HL-60 (cell line): ENCODE measurements around the gene COL19A1.

Source experiments
- DNase-seq, 2 experiments: peaks; one replicate each; pipeline ENCODE4 v3.0.0-alpha.2; 2010 to 2020; ENCODE audit warnings: low read depth in 1 of 2, low spot score in 1 of 2
- H3K27ac ChIP-seq: fragments of 250-450 bp; sonication (Bioruptor Pico); replicated peaks from 2 replicates; pipeline ENCODE4 v1.5.1; 2020; ENCODE audit warnings: mild to moderate bottlenecking, moderate library complexity
- H3K27me3 ChIP-seq: fragments of 250-450 bp; sonication (Bioruptor Pico); 2 replicates; pipeline ENCODE4 v1.5.1; 2021; ENCODE audit warnings: mild to moderate bottlenecking, moderate library complexity; ENCODE audit not compliant: insufficient read depth, poor library complexity, severe bottlenecking
- H3K4me3 ChIP-seq: replicated peaks from 2 replicates; pipeline ENCODE4 v1.5.1; 2011; ENCODE audit warnings: mild to moderate bottlenecking, control low read depth, low read length; ENCODE audit not compliant: insufficient read depth
- CTCF ChIP-seq: IDR thresholded peaks from one replicate; pipeline ENCODE4 v1.5.1; 2011; ENCODE audit warnings: low read length, control low read depth, inconsistent platforms; ENCODE audit not compliant: insufficient read depth
- GABPA ChIP-seq: IDR thresholded peaks from 2 replicates; pipeline ENCODE4 v1.6.1; 2012; ENCODE audit warnings: low read depth
- POLR2AphosphoS5 ChIP-seq: IDR thresholded peaks from 2 replicates; pipeline ENCODE4 v1.6.1; 2012; ENCODE audit warnings: low read depth
- REST ChIP-seq: IDR thresholded peaks from 2 replicates; pipeline ENCODE4 v1.6.1; 2012; ENCODE audit warnings: low read depth; ENCODE audit not compliant: insufficient replicate concordance
- SPI1 ChIP-seq: IDR thresholded peaks from 2 replicates; pipeline ENCODE4 v1.6.1; 2012; ENCODE audit warnings: low read depth, mild to moderate bottlenecking, borderline replicate concordance

COL19A1 gene

GRCh38 chr6:69973138-69973537 is 106.8 kb downstream of the COL19A1 start:
- TF ChIP-seq SPI1 (no peak), CTCF (no peak), GABPA (no peak), POLR2AphosphoS5 (no peak), REST (no peak)
- Histone ChIP-seq H3K27ac (no peak overlapping the region), H3K27me3 (no peaks in the 10 kb centered on the region), H3K4me3 (no peak overlapping the region)
- DNase-seq = no peak

- no peak for TF ChIP-seq GABPA
- TF ChIP-seq REST = no peak
- TF ChIP-seq SPI1 = no peak
- no peak for TF ChIP-seq CTCF
- no peak for TF ChIP-seq POLR2AphosphoS5
- DNase-seq = no peak
- Histone ChIP-seq H3K27ac (no peak overlapping the region), H3K27me3 (no peaks in the 10 kb centered on the region), H3K4me3 (no peak overlapping the region)
Measured at GRCh38 chr6:69973763-69974162, 107.4 kb downstream of the COL19A1 start.

GRCh38 chr6:69974193-69974592 is 107.8 kb downstream of the COL19A1 start:
- peak in 1 of 2 experiments; percentile 0 for DNase-seq
- no peaks in the 10 kb centered on the region for H3K27me3 ChIP-seq
- no peak overlapping the region for H3K27ac ChIP-seq
- TF ChIP-seq REST (no peak), POLR2AphosphoS5 (no peak), GABPA (no peak), SPI1 (no peak), CTCF (no peak)
- H3K4me3 ChIP-seq = no peak overlapping the region
